Stimulated activated CD4-positive, alpha-beta T cell treated with anti-CD3 and anti-CD28 coated beads, Interleukin-12 subunit alpha, Interleukin-12 subunit beta, amount 100 ng/mL, for 48 hours (primary cell): ENCODE results near the gene LIMD2.
A peak's percentile ranks its signal among the peaks of the same experiment; 100 is the strongest.

Experiments used
- DNase-seq, 3 donors: peaks; one replicate each; pipeline ENCODE4 v3.0.0-alpha.2; 2020; ENCODE audit warnings: low read depth in 2 of 3, low spot score in 1 of 3

Gene LIMD2

DNA sequence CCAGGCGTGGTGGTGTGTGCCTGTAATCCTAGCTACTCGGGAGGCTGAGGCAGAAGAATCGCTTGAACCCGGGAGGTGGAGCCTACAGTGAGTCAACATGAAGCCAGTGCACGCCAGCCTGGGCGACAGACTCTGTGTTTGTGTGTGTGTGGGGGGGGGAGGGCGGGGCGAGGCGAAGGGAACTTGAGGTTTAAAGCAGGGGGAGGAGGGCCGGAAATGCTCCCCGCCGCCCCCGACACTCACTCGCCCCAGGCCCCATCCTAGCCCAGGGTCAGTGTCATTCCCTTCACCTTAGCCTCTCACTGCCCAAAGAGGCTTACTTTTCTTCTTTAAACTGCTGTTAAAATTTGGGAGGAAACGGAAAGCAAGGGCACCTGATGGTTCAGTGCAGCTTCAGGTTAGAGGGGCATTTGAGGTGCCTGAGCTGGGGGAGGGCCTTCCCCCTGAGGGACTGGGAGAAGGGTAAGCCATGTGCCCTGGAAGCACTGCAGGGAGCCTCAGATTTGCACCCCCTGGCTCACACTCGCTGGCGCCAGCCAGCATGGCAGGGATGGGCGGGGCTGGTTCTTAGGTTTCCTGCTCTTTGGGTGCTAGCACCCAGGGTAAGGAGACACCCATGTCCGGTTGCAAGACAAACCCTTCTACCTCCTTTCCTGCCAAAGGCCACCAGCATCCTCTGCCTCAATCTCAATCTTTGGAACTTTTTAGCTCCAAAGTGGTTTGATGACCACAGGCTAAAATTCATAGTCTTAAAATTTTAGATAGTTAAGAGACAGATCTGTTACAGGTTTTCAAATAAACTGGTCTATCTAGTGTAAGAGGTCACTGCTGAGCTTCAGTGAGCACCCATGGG, 2.2 kb upstream of the LIMD2 start:
- DNase-seq = peak; percentile 60 to 68 (median 66)

DNA sequence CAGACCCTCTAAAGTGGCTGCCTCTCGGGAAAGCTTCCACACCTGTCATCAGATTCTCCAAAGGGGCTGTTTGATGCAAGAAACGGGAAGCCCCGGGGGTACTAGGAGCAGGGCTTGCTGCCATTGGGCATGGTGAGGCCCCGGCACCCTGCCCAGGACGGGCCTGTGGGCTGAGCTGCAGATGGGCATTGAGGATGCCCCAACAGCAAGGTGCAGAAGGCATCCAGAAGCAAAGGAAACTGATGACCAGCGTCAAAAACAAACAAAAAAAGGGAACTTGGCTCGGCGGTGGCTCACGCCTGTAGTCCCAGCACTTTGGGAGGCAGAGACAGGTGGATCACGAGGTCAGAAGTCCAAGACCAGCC, 1.5 kb upstream of the LIMD2 start:
- DNase-seq = no peak

DNA sequence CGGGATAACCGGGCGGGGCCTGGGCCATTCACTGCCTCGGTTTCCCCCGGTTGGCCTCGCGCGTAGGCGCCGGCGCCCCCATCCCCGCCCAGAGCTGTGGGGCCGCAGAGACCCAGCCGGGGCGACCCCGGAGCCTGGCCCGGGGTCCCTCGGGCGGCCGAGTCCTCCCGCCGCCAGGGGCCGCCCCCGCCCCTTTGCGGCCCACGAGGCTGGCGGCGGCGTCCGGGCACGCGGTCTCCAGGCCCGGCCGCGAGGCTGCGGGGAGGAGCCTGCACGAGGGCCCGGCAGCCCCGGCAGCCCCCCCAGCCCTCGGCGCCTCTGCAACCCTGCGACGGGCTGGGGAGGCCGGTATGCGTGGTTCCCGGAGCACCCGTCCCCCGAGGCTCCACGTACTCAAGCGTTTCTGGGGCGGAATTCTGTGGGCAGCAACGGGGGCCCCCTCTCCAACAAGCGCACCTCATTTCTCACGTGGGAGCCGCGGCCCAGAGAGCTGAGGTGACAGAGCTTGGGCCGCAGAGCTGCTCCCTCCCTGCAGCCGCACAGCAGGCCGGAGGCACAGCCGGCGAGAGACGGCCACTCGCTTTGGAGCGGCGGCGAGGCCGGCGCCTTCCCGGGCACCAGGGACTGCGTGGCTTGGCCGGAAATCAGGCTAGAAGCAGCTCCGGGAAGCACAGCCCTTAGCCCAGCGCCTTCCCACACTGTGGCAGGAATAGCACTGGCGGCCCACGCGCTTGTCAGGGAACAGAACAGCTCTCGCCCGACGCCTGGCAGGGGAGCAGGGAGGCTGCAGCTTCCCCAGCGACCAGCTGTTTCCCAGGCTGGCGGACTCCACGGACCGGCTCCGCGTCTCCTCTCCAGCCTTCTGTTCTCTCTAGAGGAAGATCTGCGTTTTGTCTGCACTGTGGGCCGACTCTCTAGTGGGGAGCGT, 867 bp upstream of the LIMD2 start:
- no peak for DNase-seq

DNA sequence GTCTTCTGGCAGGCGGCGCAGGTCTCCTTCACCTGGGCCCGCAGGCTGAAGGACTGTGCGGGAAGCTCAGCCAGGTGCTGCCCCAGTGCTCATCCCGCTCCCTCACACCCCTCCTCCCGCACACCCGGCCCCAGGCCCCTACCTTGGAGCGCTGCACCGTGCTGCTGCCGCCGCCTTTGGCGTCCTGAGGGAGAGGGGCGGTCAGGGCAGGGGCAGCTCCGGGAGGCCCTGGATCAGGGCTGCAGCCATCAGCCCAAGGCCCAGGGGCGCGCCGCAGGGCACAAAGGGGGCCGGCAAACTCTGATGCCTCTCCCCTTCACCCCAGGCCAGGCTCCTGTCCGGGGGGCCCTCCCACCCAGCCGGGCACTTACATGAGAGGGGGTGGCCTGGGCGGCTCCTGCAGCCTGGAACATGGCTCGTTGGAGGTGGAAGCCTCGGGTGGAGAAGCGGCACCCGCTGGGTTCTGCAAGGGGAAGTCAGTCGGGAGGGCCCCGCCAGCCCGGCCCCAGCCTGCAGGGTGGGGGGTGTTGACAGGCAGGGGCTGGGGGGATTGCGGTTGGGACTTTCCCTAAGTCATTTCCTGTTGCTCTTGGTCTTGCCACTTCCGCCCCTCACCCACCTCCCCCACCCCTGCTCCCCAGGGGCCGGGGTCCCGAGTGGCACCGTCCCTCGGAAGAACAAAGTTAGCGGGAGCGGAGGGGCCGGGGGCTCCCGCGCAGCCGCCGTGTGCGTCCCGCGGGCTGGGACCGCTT, 863 bp downstream of the LIMD2 start:
- DNase-seq = peak in 2 of 3 donors; percentile 54 to 59

DNA sequence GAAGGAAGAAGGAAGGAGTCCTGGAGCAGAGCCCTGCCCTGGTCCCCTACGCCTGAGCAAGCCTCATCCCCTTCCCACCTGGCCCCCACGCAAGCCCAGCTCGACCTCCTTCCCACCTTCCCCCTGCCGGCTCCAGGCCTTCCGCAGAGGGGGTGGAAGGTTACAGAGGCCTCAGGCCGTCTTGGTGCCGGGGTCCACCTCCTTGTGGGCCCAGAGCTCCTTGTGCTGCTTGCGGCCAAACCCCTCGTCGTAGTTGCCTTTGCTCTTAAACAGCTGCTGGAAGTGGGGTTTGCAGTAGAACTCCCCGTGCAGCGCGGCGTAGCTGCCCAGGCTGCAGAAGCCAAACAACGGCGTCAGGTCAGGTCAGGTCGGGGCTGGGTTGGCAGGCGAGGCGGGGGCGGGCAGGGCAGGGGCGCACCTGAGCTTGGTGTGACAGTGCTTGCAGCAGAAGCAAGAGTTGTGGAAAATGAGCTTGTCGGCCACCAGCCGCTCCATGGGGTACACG, 1.5 kb downstream of the LIMD2 start:
- DNase-seq = no peak

DNA sequence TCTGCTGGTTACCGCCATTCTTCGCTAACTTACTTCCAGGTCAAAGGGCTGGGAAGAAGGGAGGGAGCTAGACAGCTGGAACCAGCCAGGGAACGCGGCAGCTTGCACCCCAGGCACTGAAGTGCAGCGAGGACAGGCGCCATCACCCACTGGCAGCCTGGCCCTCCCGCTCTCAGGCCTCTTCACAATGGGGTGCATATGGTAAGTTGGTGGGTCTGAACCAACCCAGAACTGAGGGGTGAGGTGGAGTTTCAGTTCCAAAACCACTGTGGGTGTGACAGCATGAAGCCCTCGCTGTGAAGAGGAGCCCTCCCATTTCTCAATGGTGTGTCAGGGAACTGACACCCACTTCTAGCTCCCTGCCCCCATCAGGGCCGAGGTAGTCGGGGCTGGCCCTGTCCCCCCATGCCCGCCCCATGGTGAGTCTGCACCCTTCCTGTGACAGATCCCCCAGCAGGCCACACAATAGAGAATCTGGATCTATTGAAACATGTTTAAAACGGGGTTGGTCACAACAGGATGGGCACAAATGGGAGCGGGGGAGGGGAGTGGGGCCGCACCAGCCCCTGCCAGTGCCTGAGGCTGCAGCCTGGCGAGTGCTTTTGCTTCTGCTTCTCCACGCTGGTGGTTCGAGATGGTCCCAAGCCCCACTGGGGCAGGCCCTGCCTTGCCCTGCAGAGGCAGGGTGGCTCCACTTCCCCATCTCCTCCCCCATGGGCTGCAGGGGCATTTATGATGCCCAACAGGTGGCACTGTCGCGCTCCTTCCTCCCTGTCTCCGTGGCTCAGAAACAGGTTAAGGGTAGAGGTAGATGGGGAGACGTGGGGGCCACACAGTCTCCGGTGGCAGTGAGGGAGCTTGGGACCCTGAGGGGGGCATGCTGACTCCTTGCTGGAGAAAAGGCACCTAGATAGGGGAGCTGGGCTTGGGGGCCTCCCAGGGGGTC, 2.3 kb downstream of the LIMD2 start:
- peak; percentile 66 to 71 (median 67) for DNase-seq

DNA sequence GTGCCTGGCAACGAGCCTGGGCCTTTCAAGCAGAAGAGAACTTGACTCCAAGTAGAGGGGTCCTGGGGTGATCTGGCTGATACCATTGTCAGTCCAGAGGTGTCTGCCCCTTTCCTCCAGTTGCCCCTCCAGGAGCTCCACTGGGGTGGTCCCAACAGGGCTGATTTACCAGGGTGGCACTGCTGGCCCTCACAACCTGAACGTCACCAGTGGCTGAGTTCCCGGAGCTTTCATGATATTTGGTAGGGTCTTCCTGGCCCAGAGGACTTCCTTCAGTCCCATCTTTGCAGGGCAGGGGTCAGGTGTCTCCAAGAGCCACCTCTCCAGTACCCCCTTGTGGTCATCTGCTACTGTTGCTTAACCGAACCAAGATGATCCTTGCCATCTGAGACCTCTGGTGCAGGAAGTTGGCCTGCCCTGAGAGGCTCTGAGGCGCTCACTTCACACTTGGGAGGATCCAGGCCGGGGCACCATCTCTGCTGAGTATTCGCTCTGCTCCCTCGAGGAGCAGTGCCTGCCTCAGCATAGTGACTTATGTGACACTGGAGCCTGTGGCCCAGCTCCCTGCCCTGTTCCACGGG, 3.5 kb downstream of the LIMD2 start:
- DNase-seq = no peak

DNA sequence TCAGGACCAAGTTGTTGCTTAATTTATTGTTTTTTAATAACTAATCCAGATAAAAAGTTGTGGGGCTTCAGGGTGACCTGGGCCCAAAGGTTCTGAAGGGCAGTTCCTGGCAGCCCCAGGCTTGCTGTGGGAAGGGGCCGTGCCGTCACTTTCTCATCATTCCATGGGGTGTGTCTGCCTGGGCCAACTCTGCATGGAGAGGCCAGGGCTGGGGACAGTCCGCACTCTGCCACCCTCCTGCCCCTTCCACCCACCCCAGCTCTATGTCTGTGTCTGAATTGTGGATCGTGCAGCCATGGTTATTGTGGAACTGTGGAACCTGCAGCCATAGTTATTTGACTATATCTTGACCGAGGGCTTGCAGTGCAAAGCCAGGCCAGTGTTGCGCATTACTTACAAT, 4.0 kb downstream of the LIMD2 start:
- DNase-seq = no peak

DNA sequence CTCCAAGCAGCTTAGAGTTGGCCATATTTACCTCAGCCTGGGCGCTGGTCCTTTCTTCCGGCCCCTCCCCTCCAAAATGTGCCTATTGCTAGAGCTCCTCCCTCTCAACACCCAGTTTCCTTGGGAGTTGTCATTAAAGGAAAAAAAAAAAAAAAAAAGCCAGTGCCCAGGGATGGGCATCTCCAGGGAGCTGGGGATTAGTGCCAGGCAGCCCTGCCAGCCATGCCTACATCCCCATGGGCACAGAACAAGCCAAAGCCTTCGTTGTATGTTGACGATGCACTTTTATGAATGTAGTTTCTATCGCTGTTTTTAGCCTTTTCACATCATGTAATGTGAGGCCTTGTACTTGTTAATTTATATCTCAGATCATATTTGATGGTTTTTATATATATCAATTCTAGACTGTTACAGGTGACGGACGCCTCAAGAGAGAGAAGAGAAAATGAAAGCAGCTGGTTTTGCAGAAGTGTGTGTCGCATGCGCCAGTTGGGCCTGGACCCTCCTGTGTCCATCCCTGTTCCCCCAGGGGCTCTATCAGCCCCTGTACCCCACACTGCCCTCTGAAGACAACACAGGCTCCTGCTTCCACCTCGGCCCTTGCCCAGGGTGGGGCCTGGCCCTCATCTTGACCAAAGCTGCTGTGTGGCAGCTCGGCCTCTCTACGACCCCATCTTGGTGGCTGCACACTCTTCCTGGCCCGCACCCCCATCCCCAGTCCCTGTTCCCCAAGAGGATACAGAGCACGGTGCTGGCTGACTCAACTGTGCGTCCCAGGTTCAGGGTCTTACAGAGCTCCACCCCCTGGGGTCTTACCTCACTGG, 4.8 kb downstream of the LIMD2 start:
- no peak for DNase-seq

DNA sequence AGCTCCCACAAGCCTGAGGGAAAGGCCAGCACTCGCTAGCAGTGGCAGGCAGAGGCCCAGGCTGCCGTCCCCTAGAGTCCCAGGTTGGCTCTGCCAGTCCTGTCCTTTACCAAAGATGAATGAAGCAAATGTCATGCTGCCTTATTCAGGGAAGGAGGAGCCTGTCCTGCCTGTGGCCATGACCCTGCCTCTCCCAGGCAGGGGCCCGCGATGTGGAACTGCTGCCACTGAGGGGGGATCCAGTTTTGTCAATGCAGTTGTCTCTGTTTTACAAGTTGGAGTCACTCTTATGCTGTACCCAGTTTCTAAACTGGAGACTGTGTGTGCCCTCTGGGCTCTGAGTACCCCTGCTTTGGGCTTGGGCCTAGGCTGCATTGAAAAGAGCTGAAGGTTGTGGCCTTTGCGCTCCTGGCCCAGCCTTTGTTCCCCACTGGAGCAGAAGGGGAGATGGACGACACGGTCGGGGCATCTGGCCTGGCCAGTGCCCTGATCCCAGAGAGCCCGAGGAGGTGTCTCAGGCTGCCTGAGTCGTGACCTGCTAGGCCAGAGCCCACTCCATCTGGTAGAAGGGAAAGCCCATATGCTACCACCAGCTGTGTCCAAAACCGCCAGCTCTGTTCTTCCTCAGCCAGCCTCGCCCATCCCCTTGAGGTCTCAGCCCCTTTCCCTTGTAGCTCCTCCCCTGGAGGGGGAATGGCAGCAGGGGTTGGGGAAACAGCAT, 5.5 kb downstream of the LIMD2 start:
- no peak for DNase-seq

DNA sequence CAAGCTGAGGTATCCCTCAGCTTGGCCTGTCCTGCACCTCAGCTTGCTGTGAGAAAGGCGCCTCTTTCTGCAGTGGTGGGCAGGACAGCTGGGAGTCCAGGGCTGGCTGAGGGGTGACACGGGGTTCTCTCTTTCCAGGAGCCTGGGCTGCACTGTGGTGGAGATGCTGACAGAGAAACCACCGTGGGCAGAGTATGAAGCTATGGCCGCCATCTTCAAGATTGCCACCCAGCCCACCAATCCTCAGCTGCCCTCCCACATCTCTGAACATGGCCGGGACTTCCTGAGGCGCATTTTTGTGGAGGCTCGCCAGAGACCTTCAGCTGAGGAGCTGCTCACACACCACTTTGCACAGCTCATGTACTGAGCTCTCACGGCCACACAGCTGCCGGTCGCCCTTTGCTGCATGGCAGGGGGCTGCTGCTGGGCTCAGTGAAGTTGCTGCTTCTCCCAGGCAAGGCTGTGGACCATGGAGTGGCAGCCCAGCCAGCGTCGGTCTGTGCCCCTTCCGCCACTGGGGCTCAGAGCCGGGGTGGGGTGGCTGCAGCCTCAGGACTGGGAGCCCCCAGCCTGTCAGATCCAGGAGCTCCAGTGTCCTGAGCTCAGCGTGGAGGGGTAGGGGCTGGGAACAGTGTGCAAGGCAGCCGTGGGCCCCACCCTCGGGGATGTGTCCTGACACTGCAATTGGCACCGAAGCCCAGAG, 6.4 kb downstream of the LIMD2 start:
- DNase-seq = no peak

DNA sequence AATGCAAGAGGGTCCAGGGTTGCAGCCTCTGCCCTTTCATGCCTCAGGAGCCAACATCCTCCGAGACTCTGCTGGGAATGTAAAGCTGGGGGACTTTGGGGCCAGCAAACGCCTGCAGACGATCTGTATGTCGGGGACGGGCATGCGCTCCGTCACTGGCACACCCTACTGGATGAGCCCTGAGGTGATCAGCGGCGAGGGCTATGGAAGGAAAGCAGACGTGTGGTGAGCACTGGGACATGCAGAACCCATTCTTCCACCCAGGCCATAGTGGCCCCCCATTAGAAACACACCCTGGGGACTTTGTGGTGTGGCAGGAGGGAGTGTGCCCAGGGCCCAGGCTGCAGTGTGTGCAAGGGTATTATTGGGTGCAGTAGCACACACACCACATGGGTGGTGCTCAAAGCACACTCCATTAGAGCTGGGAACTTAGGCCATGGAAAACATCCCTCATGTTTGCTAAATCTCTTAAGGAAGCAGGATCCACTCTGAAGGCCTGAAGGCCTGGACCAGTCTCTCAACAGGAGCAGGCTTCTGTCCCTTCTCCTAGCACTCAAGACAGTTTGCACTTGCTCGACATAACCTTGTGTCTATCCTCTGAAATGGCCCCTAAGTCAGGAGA, 7.6 kb downstream of the LIMD2 start:
- DNase-seq = no peak

DNA sequence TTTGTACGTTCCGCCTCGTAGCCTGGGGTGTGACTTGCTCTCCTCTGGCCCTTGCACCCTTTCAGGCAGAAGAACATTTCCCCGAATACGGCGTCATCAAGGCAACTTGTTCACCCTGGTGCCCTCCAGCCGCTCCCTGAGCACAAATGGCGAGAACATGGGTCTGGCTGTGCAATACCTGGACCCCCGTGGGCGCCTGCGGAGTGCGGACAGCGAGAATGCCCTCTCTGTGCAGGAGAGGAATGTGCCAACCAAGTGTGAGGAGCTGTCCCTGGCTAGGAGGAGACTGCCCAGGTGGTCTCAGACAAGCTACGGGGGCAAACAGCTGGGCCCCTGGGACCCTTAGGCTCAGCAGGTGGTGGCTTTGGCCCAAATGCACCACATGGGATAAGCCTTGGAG, 10.4 kb downstream of the LIMD2 start:
- DNase-seq = no peak

DNA sequence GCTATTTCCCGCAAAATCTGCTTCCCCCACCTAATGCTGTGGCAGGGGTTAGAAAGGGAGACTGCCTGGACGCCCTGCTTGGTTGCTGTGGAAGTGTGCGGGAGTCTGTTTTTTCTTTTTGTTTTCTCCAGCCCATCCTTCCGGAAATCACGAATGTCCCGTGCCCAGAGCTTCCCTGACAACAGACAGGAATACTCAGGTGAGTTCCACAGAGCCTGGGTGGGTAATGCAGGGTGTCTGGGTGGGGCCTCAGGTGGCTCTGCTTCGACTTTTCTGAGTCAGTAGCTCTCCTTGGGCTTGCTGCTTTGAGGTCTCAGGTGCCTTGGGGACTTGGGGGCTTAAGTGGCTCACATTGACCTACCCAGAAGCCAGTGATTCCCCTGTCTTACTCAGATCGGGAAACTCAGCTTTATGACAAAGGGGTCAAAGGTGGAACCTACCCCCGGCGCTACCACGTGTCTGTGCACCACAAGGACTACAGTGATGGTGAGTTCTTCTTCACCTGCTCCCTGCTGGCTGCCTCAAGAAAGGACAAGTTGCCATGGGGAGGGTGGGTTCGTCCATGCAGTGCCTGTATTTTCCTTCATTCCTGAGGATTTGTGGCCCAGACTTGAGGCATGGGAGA, 11.4 kb downstream of the LIMD2 start:
- no peak for DNase-seq

DNA sequence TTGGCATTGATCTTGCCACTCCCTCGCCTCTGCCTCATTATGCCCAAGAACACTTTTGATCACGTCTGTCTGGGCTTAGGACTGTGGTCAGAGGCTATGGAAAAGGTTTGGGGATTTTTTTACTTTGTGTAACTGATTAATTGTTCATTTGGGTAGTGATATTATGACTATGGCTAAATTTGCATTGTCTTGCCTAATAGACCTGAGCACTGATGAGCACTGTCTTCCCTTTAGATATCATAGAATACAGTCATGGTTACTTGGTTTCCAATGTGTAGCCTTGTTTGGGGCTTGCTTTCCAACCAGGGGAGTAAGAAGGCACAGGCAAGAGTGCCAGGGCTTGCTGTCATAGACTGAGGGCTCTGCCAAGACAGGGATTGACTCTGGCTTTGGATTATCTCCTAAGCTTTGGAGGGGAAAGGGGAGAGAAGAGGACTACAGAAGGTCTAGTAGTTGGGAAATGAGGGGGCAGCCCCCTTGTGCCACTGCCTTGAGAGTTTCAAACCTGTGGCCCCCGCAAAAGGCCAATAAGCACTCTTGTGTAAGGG, 13.7 kb downstream of the LIMD2 start:
- no peak for DNase-seq

DNA sequence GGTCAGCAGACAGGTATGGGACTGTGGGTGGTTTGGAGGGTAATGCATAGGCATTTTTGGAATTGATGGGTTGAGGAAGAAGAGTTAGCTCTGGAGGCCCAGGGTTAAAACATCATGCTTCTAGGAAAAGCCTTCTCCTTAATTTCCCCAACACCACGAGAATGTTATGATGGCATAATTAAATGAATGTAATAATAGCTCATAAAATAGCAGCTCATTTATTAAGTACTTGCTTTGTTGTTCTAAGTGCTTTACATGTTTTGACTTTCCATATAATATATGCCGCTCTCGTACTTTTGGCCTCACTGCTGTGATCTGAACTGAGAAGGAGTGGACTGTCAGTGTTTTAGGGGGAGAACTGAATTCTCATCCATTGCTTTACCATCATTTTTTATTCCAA, 14.3 kb downstream of the LIMD2 start:
- DNase-seq = no peak

DNA sequence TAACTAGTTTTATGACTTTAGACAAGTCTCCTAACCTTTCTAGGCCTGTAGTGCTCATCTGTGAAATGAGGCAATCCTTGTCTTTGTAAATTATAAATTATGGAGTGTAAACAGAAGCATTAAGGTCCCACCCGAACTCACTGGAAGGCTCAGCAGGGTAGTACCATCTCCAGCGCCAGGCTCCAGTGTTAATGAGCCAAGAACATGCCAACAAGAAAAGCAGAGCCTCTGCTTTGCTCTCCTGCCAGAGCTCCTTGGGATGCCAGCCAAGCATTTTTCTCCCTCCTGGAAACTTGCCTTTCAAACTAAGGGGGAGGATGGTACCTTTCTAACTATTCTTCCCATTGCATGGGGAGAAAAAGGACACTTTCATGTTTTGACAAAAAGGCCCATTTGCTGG, 14.9 kb downstream of the LIMD2 start:
- DNase-seq = no peak
